ENCODE data around the gene PBX4. TPM values are rescaled to one million over a fixed set of nuclear protein-coding genes. Genes with fewer than 3 reads are reported as not detected.

PBX4 gene
- total and polyA plus RNA-seq, 2 of the 8 experiments (the other 6 are each of a cell fraction or from before 2014, with no cell fraction given), result 3.4 to 3.8 TPM

GRCh38 chr19:19635313-19635702 is 16.8 kb upstream of the PBX4 start:
- Histone ChIP-seq H2BK12ac (ENCODE audit: low read depth, low read length) (no peak overlapping the region), H3K9me3 (ENCODE audit: insufficient read depth in 2 of 2, low read depth in 1 of 2, low read length in 1 of 2) (no peaks in the 10 kb centered on the region), H3K4ac (replicated peaks; ENCODE audit: insufficient read length, low read depth, low read length) (no peak overlapping the region), H4K20me1 (replicated peaks in 1 of 2; ENCODE audit: control insufficient read depth in 1 of 2, insufficient read depth in 2 of 2, low read length in 2 of 2) (peaks cover 0 to 9% of the 10 kb centered on the region in 2 experiments), H2BK5ac (ENCODE audit: low read depth, low read length) (no peak overlapping the region), H3K36me3 (ENCODE audit: control insufficient read depth in 2 of 4, insufficient read depth in 4 of 4, low read length in 3 of 4) (peaks cover 4 to 12% (median 11%) of the 10 kb centered on the region in 4 experiments; a peak in 7 of 8 replicates), H2AFZ (ENCODE audit: low read length) (no peak overlapping the region), H3K79me1 (ENCODE audit: low read depth, low read length) (peaks cover 2% of the 10 kb centered on the region; the same call in 1 of the 2 replicates), H4K91ac (replicated peaks; ENCODE audit: insufficient read length, low read length) (no peak overlapping the region), H3K9ac (replicated peaks in 1 of 4; ENCODE audit: extremely low read depth in 1 of 4, low read depth in 3 of 4, low read length in 3 of 4) (no peak overlapping the region), H3K4me2 (ENCODE audit: insufficient read depth in 1 of 2, low read depth in 2 of 2, low read length in 2 of 2) (no peak overlapping the region), H4K5ac (ENCODE audit: insufficient read length, low read depth, low read length) (no peak overlapping the region), H3K27me3 (replicated peaks in 1 of 4; ENCODE audit: control insufficient read depth in 3 of 4, extremely low read depth in 1 of 4, insufficient read depth in 3 of 4, low read length in 3 of 4) (no peaks in the 10 kb centered on the region), H3K14ac (ENCODE audit: insufficient read length) (no peak overlapping the region), H2BK20ac (ENCODE audit: low read length) (no peak overlapping the region), H2AK5ac (ENCODE audit: low read depth, low read length) (no peak overlapping the region), H3K23ac (ENCODE audit: insufficient read length) (no peak overlapping the region), H2BK120ac (replicated peaks; ENCODE audit: low read depth, low read length) (no peak overlapping the region), H3K23me2 (ENCODE audit: low read depth, low read length) (no peaks in the 10 kb centered on the region; the same call in 1 of the 2 replicates), H3K4me3 (ENCODE audit: extremely low read depth in 1 of 4, insufficient read depth in 2 of 4, low read depth in 3 of 4, low read length in 4 of 4) (no peak overlapping the region), H4K8ac (ENCODE audit: extremely low read depth, insufficient read depth, low read length) (no peak overlapping the region), H3K18ac (ENCODE audit: extremely low read depth, low read length) (no peak overlapping the region), H3K79me2 (ENCODE audit: control insufficient read depth in 1 of 2, insufficient read depth in 2 of 2, low read length in 2 of 2) (no peaks in the 10 kb centered on the region), H3K56ac (replicated peaks; ENCODE audit: insufficient read length, low read depth, low read length) (no peak overlapping the region), H3K27ac (ENCODE audit: low read depth, low read length) (no peak overlapping the region), H3K4me1 (replicated peaks in 1 of 4; ENCODE audit: control insufficient read depth in 3 of 4, insufficient read depth in 4 of 4, low read length in 3 of 4) (peaks cover 0 to 8% (median 6%) of the 10 kb centered on the region in 4 experiments; a peak in 5 of 7 replicates), H2BK15ac (ENCODE audit: low read length) (no peak overlapping the region)
- FAIRE-seq, result no peak
- CTCF ChIA-PET (ENCODE audit: partially characterized antibody), result no interaction called here
- no peak for DNase-seq (ENCODE audit: low read depth in 1 of 2, low spot score in 2 of 2)
- POLR2A ChIA-PET (ENCODE audit: partially characterized antibody), result interaction anchor here (2.8 kb wide), 1 partner anchor 8 kb away, joined by 11 read pairs; no protein-coding TSS in a partner anchor
- 91% methylated on average over 14 of the region's 14 CpGs; no CpG with 5 or more reads in 1 of the 2 experiments for WGBS, 2 experiments (ENCODE audit: extremely low coverage in 1 of 2, insufficient coverage in 1 of 2, insufficient read length in 1 of 2, insufficient replicate concordance in 2 of 2, low coverage in 1 of 2, low lambda C conversion rate in 2 of 2, missing lambda C conversion rate in 1 of 2)
- TF ChIP-seq BCL11A (IDR thresholded peaks at IDR 0.05; ENCODE audit: low read depth in 2 of 2, low read length in 2 of 2), result no peak
- TF ChIP-seq RXRA (IDR thresholded peaks at IDR 0.05; ENCODE audit: insufficient read depth, low read depth, low read length), result no peak
